Neutrophil (primary cell): ENCODE measurements around the gene SLC1A1.

Experiments
- H3K27ac ChIP-seq: fragments of 200-600 bp; sonication (generic); 2 replicates; pipeline ENCODE4 v1.5.1; 2016; ENCODE audit warnings: mild to moderate bottlenecking, moderate library complexity
- H3K27me3 ChIP-seq: fragments of 200-600 bp; sonication (generic); 2 replicates; pipeline ENCODE4 v1.6.0; 2016; ENCODE audit warnings: mild to moderate bottlenecking
- H3K36me3 ChIP-seq: fragments of 200-600 bp; sonication (generic); 2 replicates; pipeline ENCODE4 v1.5.1; 2017
- H3K4me1 ChIP-seq, 2 experiments: fragments of 200-600 bp in 1 of 2; sonication (generic) in 1 of 2; 1 replicate in 1 of 2; 2 replicates in 1 of 2; pipeline versions ENCODE4 v1.5.1 to v1.6.1; 2013 to 2016; ENCODE audit warnings: low read depth in 1 of 2, low read length in 1 of 2, mild to moderate bottlenecking in 1 of 2, moderate library complexity in 1 of 2; ENCODE audit not compliant: control insufficient read depth in 1 of 2, insufficient read depth in 1 of 2
- H3K4me3 ChIP-seq, 2 experiments: fragments of 200-600 bp in 1 of 2; sonication (generic) in 1 of 2; 1 replicate in 1 of 2; 2 replicates in 1 of 2; pipeline ENCODE4 v1.5.1; 2013 to 2016; ENCODE audit warnings: low read depth in 1 of 2, low read length in 1 of 2, mild to moderate bottlenecking in 1 of 2, moderate library complexity in 1 of 2
- H3K9me3 ChIP-seq: fragments of 200-600 bp; sonication (generic); 2 replicates; pipeline ENCODE4 v1.5.1; 2016
- CTCF ChIP-seq: fragments of 200-600 bp; sonication (generic); IDR thresholded peaks from 2 replicates; pipeline ENCODE4 v1.5.1; 2016; ENCODE audit warnings: antibody characterized with exemption

SLC1A1 gene

GRCh38 chr9:4581861-4582565 lies 91.7 kb downstream of the SLC1A1 start:
- TF ChIP-seq CTCF: no peak
- H3K27me3 ChIP-seq: peaks cover 10% of the 10 kb centered on the region
- no peaks in the 10 kb centered on the region for H3K9me3 ChIP-seq
- no peaks in the 10 kb centered on the region for H3K36me3 ChIP-seq
- H3K4me3 ChIP-seq: no peak overlapping the region
- no peaks in the 10 kb centered on the region for H3K4me1 ChIP-seq
- no peak overlapping the region for H3K27ac ChIP-seq

GRCh38 chr9:4583001-4583400 lies 92.7 kb downstream of the SLC1A1 start:
- Histone ChIP-seq H3K27me3 (peaks cover 10% of the 10 kb centered on the region), H3K4me1 (no peaks in the 10 kb centered on the region), H3K36me3 (no peaks in the 10 kb centered on the region), H3K9me3 (no peaks in the 10 kb centered on the region), H3K4me3 (no peak overlapping the region), H3K27ac (no peak overlapping the region)
- TF ChIP-seq CTCF: no peak

GRCh38 chr9:4584636-4585035 lies 94.4 kb downstream of the SLC1A1 start:
- no peaks in the 10 kb centered on the region for H3K9me3 ChIP-seq
- no peaks in the 10 kb centered on the region for H3K36me3 ChIP-seq
- no peak overlapping the region for H3K27ac ChIP-seq
- H3K4me1 ChIP-seq: no peaks in the 10 kb centered on the region
- H3K27me3 ChIP-seq: peaks cover 10% of the 10 kb centered on the region
- no peak overlapping the region for H3K4me3 ChIP-seq
- no peak for TF ChIP-seq CTCF

GRCh38 chr9:4585135-4585534 lies 94.9 kb downstream of the SLC1A1 start:
- TF ChIP-seq CTCF: no peak
- H3K27ac ChIP-seq: no peak overlapping the region
- H3K9me3 ChIP-seq: no peaks in the 10 kb centered on the region
- H3K36me3 ChIP-seq: no peaks in the 10 kb centered on the region
- no peaks in the 10 kb centered on the region for H3K4me1 ChIP-seq
- peaks cover 10% of the 10 kb centered on the region for H3K27me3 ChIP-seq
- H3K4me3 ChIP-seq: no peak overlapping the region

GRCh38 chr9:4588721-4589120 lies 98.5 kb downstream of the SLC1A1 start:
- Histone ChIP-seq H3K9me3 (no peaks in the 10 kb centered on the region), H3K4me1 (no peaks in the 10 kb centered on the region), H3K4me3 (no peak overlapping the region), H3K36me3 (no peaks in the 10 kb centered on the region), H3K27ac (no peak overlapping the region), H3K27me3 (peaks cover 10% of the 10 kb centered on the region)
- TF ChIP-seq CTCF: no peak
